Stimulated activated CD4-positive, alpha-beta T cell treated with anti-CD3 and anti-CD28 coated beads, Interleukin-15, amount 100 ng/mL, for 1 hour (primary cell): Measurements from ENCODE around the gene SIRPD.
"Not testable (repeated sequence)": the region's sequence is repeated elsewhere in the genome, so short reads cannot be mapped to it uniquely, and the experiment has no call there.

ENCODE experiments used
- DNase-seq, 2 donors: peaks; one replicate each; pipeline ENCODE4 v3.0.0-alpha.2; 2020; ENCODE audit warnings: low read depth in 1 of 2, low spot score in 1 of 2

SIRPD gene

GRCh38 chr20:1497371-1497770, 60.1 kb downstream of the SIRPD start:
- DNase-seq, result not testable (repeated sequence)

- DNase-seq, result no peak
Observed at GRCh38 chr20:1496930-1497329, 60.6 kb downstream of the SIRPD start.

GRCh38 chr20:1494436-1494835, 63.1 kb downstream of the SIRPD start:
- DNase-seq, result no peak

GRCh38 chr20:1493536-1493935, 64.0 kb downstream of the SIRPD start:
- DNase-seq, result no peak

GRCh38 chr20:1491860-1492642, 65.5 kb downstream of the SIRPD start:
- no peak for DNase-seq

GRCh38 chr20:1491281-1491840, 66.1 kb downstream of the SIRPD start, which contains the start of gene SIRPB2:
Gene SIRPB2, minus strand, starts transcription at chr20:1491420. Its CDS starts 61 bp downstream, at chr20:1491359.
- no peak for DNase-seq

- DNase-seq, result no peak
Observed at GRCh38 chr20:1490643-1491195, 66.8 kb downstream of the SIRPD start.

- no peak for DNase-seq
Observed at GRCh38 chr20:1489764-1490436, 67.6 kb downstream of the SIRPD start.

GRCh38 chr20:1489325-1489724, 68.2 kb downstream of the SIRPD start:
- DNase-seq, result no peak

GRCh38 chr20:1486566-1486965, 70.9 kb downstream of the SIRPD start:
- no peak for DNase-seq

- no peak for DNase-seq
Observed at GRCh38 chr20:1484438-1485116, 72.9 kb downstream of the SIRPD start.
